HL-60/S4 (cell line): ENCODE data around the gene SELENOM.
"Not testable (repeated sequence)": the region's sequence is repeated elsewhere in the genome, so short reads cannot be mapped to it uniquely, and the experiment has no call there.

Source experiments
- in situ Hi-C: fragments of 300-500 bp; cut with MboI; formaldehyde crosslinking; loops from 2 replicates; pipeline ENCODE4 v1.14.3; 2022; ENCODE audit warnings: low sequenced_read_pairs

Gene SELENOM

GRCh38 chr22:31134688-31135087 is 27.3 kb upstream of the SELENOM start:
- in situ Hi-C loops: no loop called here

DNA sequence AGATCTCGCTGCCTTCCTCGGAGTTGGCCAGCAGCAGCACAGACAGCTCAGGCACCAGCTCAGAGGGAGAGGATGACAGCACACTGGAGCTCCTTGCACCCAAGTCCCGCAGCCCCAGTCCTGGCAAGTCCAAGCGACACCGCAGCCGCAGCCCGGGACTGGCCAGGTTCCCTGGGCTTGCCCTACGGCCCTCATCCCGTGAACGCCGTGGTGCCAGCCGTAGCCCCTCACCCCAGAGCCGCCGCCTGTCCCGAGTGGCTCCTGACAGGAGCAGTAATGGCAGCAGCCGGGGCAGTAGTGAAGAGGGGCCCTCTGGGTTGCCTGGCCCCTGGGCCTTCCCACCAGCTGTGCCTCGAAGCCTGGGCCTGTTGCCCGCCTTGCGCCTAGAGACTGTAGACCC is 26.5 kb upstream of the SELENOM start:
- in situ Hi-C loops: no loop called here

DNA sequence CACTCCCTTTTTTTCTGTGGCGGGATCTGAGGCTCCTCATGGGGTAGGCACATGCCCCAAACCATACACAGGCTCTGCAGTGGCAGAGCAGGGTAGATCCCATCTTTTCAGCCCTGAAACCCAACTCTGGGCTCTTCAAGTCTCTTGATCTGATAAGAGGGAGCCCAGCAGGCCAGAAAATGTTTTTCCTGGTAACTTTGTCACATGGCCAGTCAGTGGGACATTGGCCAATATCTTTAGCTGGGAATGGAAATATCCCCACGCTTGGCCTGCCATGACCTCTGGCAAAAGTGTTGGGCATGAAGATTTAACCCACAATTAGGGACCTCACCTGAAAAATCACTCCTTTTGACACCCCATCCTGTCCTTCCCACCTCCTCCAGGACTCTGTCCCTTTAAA is 23.5 kb upstream of the SELENOM start:
- in situ Hi-C loops: no loop called here

DNA sequence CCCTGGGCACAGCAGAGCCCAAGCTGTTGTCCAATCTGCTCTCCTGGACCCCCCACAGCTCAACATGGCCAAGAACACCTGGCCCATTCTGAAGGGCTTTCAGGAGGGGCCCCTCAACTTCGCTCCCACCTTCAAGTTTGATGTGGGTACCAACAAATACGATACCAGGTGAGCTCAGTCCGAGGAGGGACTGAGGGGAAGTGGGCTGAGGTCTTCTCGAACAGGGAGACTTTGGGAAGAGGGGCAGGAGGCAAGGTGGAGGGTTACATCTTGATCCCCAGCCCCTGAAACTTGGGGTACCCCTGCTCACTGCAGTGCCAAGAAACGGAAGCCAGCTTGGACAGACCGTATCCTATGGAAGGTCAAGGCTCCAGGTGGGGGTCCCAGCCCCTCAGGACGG is 20.8 kb upstream of the SELENOM start:
- in situ Hi-C loops: no loop called here

GRCh38 chr22:31127181-31127772 is 19.9 kb upstream of the SELENOM start:
- in situ Hi-C loops: no loop called here

DNA sequence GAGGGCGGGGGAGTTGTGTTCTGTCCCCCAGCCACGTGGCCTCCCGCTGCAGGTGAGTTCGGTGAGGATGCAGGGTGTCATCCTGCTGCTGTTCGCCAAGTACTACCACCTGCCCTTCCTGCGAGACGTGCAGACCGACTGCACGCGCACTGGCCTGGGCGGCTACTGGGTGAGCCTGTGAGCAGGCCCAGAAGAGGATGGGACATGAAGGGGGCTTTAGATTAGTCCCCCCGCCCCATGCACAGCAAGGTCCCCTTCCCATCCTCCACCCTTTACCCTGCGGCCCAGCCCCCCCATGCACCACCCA is 19.5 kb upstream of the SELENOM start:
- in situ Hi-C loops: no loop called here

GRCh38 chr22:31126128-31126868 is 18.9 kb upstream of the SELENOM start:
- in situ Hi-C loops: no loop called here

DNA sequence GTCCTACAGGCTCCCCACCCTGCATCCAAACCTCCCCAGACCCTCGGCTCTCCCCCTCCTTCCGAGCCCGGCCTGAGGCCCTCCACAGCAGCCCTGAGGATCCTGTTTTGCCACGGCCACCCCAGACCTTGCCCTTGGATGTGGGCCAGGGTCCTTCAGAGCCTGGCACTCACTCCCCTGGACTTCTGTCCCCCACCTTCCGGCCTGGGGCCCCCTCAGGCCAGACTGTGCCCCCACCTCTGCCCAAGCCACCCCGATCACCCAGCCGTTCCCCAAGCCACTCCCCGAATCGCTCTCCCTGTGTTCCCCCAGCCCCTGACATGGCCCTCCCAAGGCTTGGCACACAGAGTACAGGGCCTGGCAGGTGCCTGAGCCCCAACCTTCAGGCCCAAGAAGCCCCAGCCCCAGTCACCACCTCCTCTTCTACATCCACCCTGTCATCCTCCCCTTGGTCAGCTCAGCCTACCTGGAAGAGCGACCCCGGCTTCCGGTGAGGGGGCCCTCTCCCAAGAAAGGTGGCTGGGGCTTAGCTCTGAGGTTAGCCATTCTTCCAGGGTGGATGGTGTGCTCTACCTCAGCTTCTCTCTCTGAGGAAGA is 18.3 kb upstream of the SELENOM start:
- in situ Hi-C loops: no loop called here

GRCh38 chr22:31124811-31125465 is 17.6 kb upstream of the SELENOM start:
- in situ Hi-C loops: no loop called here

GRCh38 chr22:31124290-31124689 is 16.9 kb upstream of the SELENOM start:
- in situ Hi-C loops: no loop called here

DNA sequence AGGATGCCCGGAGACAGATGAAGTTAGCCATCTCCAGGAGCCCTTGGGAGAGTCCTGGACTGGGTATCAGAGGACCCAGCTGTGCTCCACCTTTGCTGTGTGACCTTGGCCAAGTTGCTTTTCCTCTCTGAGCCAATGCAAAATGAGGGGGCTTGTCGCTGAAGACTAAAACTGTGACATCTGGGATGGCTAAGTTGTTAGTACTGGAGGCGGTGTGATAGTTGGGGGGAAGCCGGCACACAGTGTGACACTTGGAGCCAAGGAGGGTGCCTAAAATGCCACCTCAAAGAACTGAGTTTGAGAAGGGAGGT is 15.9 kb upstream of the SELENOM start:
- in situ Hi-C loops: no loop called here

DNA sequence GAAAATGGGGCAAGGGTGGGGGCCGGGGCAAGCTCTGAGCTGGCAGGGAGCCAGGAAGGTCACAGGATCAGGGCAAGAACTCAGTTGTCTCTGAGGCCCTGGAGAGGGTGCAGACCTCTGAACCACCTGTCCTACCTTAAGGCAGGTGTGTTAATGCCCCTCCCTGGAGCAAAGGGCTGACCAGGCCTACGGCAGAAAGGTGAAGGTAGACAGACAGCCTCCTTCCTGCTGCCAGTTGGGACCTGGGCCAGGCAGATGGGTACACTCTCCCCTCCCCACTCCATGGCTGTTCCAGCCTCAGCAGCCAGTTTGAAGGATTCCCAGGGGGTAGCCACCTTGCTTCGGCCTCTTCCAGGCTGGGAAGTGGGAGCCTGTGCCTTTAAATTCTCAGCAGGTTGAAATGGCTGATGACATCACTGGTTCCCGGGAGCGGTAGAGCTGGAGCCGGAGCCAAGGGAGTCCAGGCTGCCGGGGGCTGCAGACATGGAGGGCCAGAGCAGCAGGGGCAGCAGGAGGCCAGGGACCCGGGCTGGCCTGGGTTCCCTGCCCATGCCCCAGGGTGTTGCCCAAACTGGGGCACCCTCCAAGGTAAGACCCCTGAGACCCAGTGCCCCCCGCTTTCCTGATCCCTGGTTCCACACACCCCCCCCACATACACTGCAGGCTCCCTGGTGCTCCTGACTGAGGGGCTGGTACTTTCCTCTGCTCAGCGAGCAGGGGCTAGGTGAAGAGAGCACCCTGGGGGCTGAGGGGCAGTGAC is 15.3 kb upstream of the SELENOM start, which contains the start of gene INPP5J:
TSS of gene INPP5J (plus strand) at position 435 of the 760 bp plus-strand sequence. CDS start at position 484, 49 bp downstream.
- in situ Hi-C loops: no loop called here

DNA sequence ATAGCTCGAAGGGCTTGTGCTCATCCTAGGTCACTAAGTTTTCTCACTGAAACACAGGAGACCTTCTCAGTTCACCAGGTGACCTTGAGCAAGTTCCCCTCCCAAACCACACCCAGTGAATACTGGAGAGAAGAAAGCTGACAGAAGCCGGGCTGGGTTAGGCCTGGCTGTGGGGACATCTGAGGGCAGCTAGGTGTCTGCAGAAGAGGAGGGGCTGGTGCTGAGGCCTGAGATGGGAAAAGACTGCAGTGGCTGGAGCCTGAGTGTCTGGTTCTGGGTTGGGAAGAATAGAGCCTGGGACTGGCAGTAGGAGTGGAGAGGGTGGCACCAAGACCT is 14.8 kb upstream of the SELENOM start:
- in situ Hi-C loops: no loop called here

DNA sequence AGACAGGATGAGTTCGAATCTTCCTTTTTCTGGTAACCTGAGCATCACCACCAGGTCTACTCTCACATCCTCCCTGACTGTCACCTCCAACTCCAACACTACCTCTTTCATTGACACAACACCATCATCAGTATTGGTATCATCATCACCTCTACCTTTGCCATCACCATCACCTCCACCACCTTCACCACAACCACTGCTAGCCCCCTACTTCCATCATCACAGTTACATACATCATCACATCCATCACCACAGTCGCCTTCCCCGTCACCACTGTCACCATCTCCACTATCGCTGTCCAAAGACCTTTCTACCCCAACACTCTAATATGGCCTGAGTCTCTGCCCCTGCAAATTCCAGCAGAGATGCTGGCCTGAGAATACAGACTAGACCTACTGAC is 14.0 kb upstream of the SELENOM start:
- in situ Hi-C loops: no loop called here

- in situ Hi-C loops: no loop called here
Measured at GRCh38 chr22:31120642-31121041, 13.3 kb upstream of the SELENOM start.

DNA sequence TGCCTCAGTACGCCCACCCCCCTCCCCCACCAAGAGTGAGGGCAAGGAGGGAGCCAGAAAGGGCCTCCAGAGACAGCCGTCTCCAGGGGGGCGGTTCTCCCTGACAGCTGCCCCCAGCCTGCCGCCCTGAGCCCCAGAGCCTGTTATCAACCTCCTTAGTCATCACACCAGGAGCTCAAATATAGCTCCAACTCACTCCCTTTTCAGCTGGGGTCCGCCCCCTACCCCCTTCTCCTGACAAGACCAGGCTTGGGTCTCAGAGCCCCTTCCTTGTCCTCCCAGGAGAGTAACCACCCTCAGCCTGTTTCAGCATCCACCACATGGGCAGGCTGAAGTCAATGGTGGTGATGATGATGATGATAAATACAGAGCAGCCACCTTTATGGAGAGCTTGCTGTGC is 12.9 kb upstream of the SELENOM start:
- in situ Hi-C loops: no loop called here

DNA sequence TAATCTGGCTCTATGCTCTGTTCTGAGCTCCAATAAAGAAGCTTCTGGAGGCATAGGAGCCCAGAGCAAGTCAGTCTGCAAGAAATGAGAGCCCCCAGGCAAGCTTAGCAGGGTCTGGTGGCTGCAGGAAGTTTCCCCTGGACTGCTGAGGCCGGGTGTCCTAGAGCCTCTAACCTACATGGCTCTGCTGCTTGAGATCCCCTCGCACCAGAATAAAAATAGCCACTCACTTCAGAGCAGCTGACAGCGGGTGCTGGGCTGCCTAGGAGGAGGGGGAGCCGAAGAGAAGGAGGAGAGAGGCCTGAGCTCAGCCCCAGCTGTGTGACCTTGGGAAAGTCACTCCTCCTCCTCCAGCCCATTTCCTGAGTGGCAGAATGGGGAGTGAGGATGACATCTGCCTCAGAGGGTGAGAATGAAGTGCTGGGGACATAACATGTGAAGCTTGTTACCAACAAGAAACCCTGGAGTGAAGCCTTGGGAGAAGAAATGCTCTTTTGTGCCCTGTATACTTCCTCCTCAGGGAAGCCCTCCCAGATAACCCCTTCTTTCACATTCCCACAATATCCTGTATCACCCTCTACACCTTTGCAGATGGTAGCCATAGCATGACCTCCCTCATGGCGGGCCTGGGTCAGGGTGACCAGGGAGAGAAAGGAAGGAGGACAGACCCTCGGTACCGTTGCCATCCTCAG is 11.8 kb upstream of the SELENOM start:
- in situ Hi-C loops: no loop called here

GRCh38 chr22:31118046-31118820 is 10.9 kb upstream of the SELENOM start:
- in situ Hi-C loops: no loop called here

DNA sequence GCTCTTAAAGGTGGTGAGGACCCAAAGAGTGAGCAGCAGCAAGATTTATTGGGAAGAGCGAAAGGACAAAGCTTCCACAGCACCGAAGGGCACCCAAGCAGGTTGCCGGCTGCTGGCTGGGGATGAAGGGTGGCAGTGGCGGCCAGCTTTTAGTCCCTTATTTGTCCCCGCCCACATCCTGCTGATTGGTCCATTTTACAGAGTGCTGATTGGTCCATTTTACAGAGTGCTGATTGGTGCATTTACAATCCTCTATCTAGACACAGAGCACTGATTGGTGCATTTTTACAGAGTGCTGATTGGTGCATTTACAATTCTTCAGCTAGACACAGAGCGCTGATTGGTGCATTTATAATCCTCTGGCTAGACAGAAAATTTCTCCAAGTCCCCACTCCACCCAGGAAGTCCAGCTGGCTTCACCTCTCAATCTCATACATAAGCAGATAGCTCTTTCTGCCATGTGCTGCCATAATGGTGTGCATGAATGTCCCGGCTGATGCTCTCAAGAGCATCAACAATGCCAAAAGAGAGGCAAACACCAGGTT is 5.3 kb upstream of the SELENOM start:
- in situ Hi-C loops: not testable (repeated sequence)

- in situ Hi-C loops: no loop called here
Measured at GRCh38 chr22:31107894-31108218, 488 bp upstream of the SELENOM start.
